ENCODE data around the gene E2F6.

GRCh38 chr2:11477994-11478393 is 12.0 kb upstream of the E2F6 start:
- TF ChIP-seq FOS (IDR thresholded peaks at IDR 0.05; ENCODE audit: borderline replicate concordance, extremely low read depth, insufficient read length) = no peak
- no peak for TF ChIP-seq CEBPB (IDR thresholded peaks at IDR 0.05; ENCODE audit: borderline replicate concordance in 1 of 2, low read depth in 2 of 2, low read length in 2 of 2)
- TF ChIP-seq BRCA1 (IDR thresholded peaks at IDR 0.05; ENCODE audit: low read depth, low read length) = no peak
- peak; percentile 67 to 83 (median 75) for TF ChIP-seq CTCF (IDR thresholded peaks at IDR 0.05 in 2 of 3, conservative IDR thresholded peaks at IDR 0.05 in 1 of 3; ENCODE audit: control insufficient read depth in 2 of 3, extremely low read depth in 1 of 3, insufficient read depth in 1 of 3, low read depth in 3 of 3, low read length in 3 of 3)
- TF ChIP-seq MAX (IDR thresholded peaks at IDR 0.05; ENCODE audit: low read depth, low read length) = no peak
- TF ChIP-seq ATF7 (IDR thresholded peaks at IDR 0.05; ENCODE audit: low read depth) = no peak
- no peak for TF ChIP-seq JUNB (IDR thresholded peaks at IDR 0.05)
